Type B pancreatic cell (in vitro differentiated cells): Measurements from ENCODE around the gene OR52A5. TPM values are rescaled to one million over a fixed set of nuclear protein-coding genes. Genes with fewer than 3 reads are reported as not detected.
"Not testable (repeated sequence)": the region's sequence is repeated elsewhere in the genome, so short reads cannot be mapped to it uniquely, and the experiment has no call there.

Experiments used
- DNase-seq: peaks from one replicate; pipeline ENCODE4 v3.0.0; 2021; ENCODE audit warnings: mixed read lengths; ENCODE audit not compliant: unreplicated experiment; ENCODE audit errors: extremely low spot score
- H3K27ac Mint-ChIP-seq: 2 replicates; pipeline ENCODE4 v1.8.0; 2021; ENCODE audit warnings: mild to moderate bottlenecking, mixed read lengths
- H3K27me3 Mint-ChIP-seq: 2 replicates; pipeline ENCODE4 v1.8.0; 2021; ENCODE audit warnings: mixed read lengths
- H3K36me3 Mint-ChIP-seq: 2 replicates; pipeline ENCODE4 v1.8.0; 2021; ENCODE audit warnings: mixed read lengths
- H3K4me1 Mint-ChIP-seq: one replicate; pipeline ENCODE4 v1.8.0; 2021; ENCODE audit warnings: mixed read lengths; ENCODE audit not compliant: unreplicated experiment
- H3K4me3 Mint-ChIP-seq: 2 replicates; pipeline ENCODE4 v1.8.0; 2021; ENCODE audit warnings: mild to moderate bottlenecking, mixed read lengths
- H3K9me3 Mint-ChIP-seq: 2 replicates; pipeline ENCODE4 v1.8.0; 2021; ENCODE audit warnings: mixed read lengths
- CTCF ChIP-seq: fragments of 200-600 bp; sonication (generic); conservative IDR thresholded peaks from 2 replicates; pipeline ENCODE4 v1.5.0; 2021; ENCODE audit warnings: antibody characterized with exemption, mild to moderate bottlenecking
- total RNA-seq: library from RNA; stranded (reverse); gene quantifications from 2 replicates; pipeline ENCODE4 v1.2.1, GENCODE V29; 2021; ENCODE audit warnings: low replicate concordance

Gene OR52A5
- total RNA-seq, 1 donor from 2014 or later: not detected

- no peak for DNase-seq
- peaks cover 3% of the 10 kb centered on the region for H3K27me3 Mint-ChIP-seq
- no peaks in the 10 kb centered on the region for H3K9me3 Mint-ChIP-seq
- no peak for TF ChIP-seq CTCF
- H3K4me1 Mint-ChIP-seq: no peaks in the 10 kb centered on the region
- no peaks in the 10 kb centered on the region for H3K36me3 Mint-ChIP-seq
- H3K4me3 Mint-ChIP-seq: no peak overlapping the region
- H3K27ac Mint-ChIP-seq: no peak overlapping the region
These were observed 21.6 kb upstream of the OR52A5 start for GRCh38 chr11:5159806-5160205.

- no peak for DNase-seq
- no peaks in the 10 kb centered on the region for H3K36me3 Mint-ChIP-seq
- no peaks in the 10 kb centered on the region for H3K4me1 Mint-ChIP-seq
- no peak within 1 kb of the TSS for H3K4me3 Mint-ChIP-seq
- no peak within 1 kb of the TSS for H3K27ac Mint-ChIP-seq
- no peak for TF ChIP-seq CTCF
- peaks cover 7% of the 10 kb centered on the region for H3K27me3 Mint-ChIP-seq
- H3K9me3 Mint-ChIP-seq: no peaks in the 10 kb centered on the region
These were observed 16.5 kb upstream of the OR52A5 start, which contains the start of gene OR52A1 for GRCh38 chr11:5154657-5155056. OR52A1 (minus strand) TSS chr11:5154757; CDS start chr11:5152369, 2,388 bp downstream.

- Mint-ChIP-seq H3K27me3 (peaks cover 7% of the 10 kb centered on the region), H3K27ac (no peak overlapping the region), H3K36me3 (no peaks in the 10 kb centered on the region), H3K9me3 (no peaks in the 10 kb centered on the region), H3K4me3 (no peak overlapping the region), H3K4me1 (no peaks in the 10 kb centered on the region)
- DNase-seq: no peak
- no peak for TF ChIP-seq CTCF
These were observed 15.6 kb upstream of the OR52A5 start for GRCh38 chr11:5153574-5154431.

- H3K27me3 Mint-ChIP-seq: peaks cover 7% of the 10 kb centered on the region
- no peak for TF ChIP-seq CTCF
These were observed 13.6 kb upstream of the OR52A5 start for GRCh38 chr11:5151713-5152153.

GRCh38 chr11:5144206-5144605 lies 6.0 kb upstream of the OR52A5 start:
- H3K36me3 Mint-ChIP-seq, H3K4me3 Mint-ChIP-seq, H3K27ac Mint-ChIP-seq, H3K4me1 Mint-ChIP-seq, H3K27me3 Mint-ChIP-seq, H3K9me3 Mint-ChIP-seq, DNase-seq: not testable (repeated sequence)

More at GRCh38 chr11:5151713-5152153, 13.6 kb upstream of the OR52A5 start:
- Mint-ChIP-seq H3K4me1 (no peaks in the 10 kb centered on the region), H3K27ac (no peak overlapping the region), H3K36me3 (no peaks in the 10 kb centered on the region), H3K9me3 (no peaks in the 10 kb centered on the region), H3K4me3 (no peak overlapping the region)
- DNase-seq: no peak

GRCh38 chr11:5137014-5137413 lies 1.1 kb downstream of the OR52A5 start:
- Mint-ChIP-seq H3K9me3 (no peaks in the 10 kb centered on the region), H3K27ac (no peak overlapping the region)

More at GRCh38 chr11:5137014-5137413, 1.1 kb downstream of the OR52A5 start:
- no peak for DNase-seq
- H3K4me3 Mint-ChIP-seq: no peak overlapping the region
- H3K27me3 Mint-ChIP-seq: no peaks in the 10 kb centered on the region
- H3K36me3 Mint-ChIP-seq: no peaks in the 10 kb centered on the region
- no peak for TF ChIP-seq CTCF
- no peaks in the 10 kb centered on the region for H3K4me1 Mint-ChIP-seq
